Breast epithelium (tissue), 3 donors: ENCODE measurements around the gene CARD8.
"Not testable (repeated sequence)": the region's sequence is repeated elsewhere in the genome, so short reads cannot be mapped to it uniquely, and the experiment has no call there.

Source experiments
- POLR2A ChIP-seq: fragments of 450-650 bp; IDR thresholded peaks from one replicate; pipeline ENCODE4 v1.6.1; 2016; ENCODE audit warnings: antibody characterized with exemption, mild to moderate bottlenecking, moderate library complexity
- POLR2AphosphoS5 ChIP-seq, 3 donors: sonication (generic); formaldehyde crosslinking; IDR thresholded peaks; one replicate each; pipeline ENCODE4 v1.6.1; 2017; ENCODE audit warnings: antibody characterized with exemption in 3 of 3

DNA sequence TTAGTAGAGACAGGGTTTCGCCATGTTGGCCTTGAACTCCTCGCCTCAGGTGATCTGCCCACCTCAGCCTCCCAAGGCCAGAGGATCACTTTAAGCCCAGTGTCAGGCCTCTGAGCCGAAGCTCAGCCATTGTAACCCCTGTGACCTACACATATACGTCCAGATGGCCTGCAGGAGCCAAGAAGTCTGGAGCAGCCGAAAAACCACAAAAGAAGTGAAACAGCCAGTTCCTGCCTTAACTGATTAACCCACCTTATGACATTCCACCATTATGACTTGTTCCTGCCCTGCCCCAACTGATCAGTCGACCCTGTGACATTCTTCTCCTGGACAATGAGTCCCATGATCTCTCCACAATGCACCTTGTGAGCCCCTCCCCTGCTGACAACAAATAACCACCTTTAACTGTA lies 13.9 kb upstream of the CARD8 start:
- TF ChIP-seq POLR2AphosphoS5 (IDR thresholded peaks at IDR 0.05); POLR2A: not testable (repeated sequence)
